Smooth muscle cell of the pulmonary artery (primary cell): ENCODE measurements around the gene OR13J1. TPM values are rescaled to one million over a fixed set of nuclear protein-coding genes. Genes with fewer than 3 reads are reported as not detected.

Experiments used
- total RNA-seq: library from RNA; depleted of rRNA; stranded (reverse); fragments of >200 nt; gene quantifications from 2 replicates; pipeline ENCODE4 v1.2.3, GENCODE V29; 2014

OR13J1 gene
- total RNA-seq = not detected in 2 replicates

DNA sequence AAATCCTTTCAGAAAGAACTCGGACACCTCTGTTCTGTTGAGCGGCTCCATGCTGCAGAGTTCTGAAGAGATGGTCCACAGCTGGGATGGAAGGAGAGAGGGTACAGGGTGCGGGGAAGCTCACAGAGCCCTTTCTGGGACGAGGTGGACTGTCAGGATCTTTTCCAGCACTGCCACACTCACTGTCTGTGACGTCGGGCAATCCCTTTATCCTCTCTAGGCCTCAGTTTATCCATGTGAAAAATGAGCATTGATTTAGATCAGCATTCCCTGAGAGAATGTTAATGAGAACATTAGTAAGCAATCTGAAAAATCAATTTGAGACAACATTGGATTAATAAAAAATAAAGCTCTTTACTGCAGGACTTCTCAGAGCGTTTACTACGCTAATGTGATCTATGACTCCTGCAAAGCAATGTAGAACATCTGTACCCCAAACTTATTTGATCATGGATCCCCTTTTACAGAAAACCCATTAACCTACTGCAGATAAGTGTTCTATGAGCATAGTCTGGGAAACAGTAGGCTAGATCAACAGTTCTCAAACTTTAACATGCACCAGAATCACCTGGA, at the start of gene OR13J1:
TSS of gene OR13J1 (minus strand) at position 51 of the 573 bp plus-strand sequence. CDS start at position 51, 0 bp downstream.

GRCh38 chr9:35909274-35909673, 39.1 kb upstream of the OR13J1 start, which contains the start of gene SPAAR:
TSS of gene SPAAR (plus strand) at chr9:35909490. CDS start at chr9:35910464, 974 bp downstream.

DNA sequence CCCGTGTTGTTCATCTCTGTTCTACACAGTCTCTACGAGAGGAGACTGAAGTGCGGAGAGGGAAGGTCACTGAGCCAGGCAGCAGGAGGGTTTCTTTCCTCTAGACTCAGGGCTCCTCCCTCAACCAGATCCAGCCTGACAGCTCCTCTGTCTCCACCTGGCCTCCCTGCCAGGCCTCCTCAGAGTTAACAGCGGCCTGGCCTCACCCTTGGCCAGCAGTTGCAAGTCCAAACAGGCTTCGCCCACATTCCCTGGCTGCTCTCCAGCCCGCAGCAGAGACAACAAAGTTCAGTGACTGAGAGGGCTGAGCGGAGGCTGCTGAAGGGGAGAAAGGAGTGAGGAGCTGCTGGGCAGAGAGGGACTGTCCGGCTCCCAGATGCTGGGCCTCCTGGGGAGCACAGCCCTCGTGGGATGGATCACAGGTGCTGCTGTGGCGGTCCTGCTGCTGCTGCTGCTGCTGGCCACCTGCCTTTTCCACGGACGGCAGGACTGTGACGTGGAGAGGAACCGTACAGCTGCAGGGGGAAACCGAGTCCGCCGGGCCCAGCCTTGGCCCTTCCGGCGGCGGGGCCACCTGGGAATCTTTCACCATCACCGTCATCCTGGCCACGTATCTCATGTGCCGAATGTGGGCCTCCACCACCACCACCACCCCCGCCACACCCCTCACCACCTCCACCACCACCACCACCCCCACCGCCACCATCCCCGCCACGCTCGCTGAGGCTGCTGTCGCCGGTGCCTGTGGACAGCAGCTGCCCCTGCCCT, 35.9 kb upstream of the OR13J1 start, which contains the start of gene HRCT1:
TSS of gene HRCT1 (plus strand) at position 291 of the 768 bp plus-strand sequence. CDS start at position 377, 86 bp downstream.

GRCh38 chr9:35829084-35829763, 41.0 kb downstream of the OR13J1 start, which contains the start of gene TMEM8B:
TSS of gene TMEM8B (plus strand) at chr9:35829228. CDS start at chr9:35829448, 220 bp downstream.

DNA sequence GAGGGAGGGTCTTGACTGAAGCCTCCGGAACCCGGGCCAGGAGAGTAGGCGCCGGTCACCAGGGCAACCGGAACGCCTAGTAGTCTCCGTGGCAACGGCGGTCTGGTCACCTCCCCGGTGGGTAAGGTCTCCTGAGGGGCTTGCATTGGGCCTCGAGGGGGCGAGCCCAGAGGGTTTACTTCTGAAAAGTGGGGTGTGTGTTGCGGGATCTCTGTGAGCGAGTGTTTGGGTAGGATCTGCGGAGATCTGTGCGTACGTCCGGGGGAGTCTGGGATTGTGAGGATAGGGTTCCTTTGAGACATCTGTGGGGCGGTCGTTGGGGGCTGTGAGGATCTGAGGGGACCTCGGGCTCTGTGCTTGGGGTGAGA, 41.5 kb downstream of the OR13J1 start, which contains the start of gene FAM221B:
TSS of gene FAM221B (minus strand) at position 17 of the 368 bp plus-strand sequence. CDS start 2,571 bp downstream, outside the sequence.

Other genes with a start within 250 kb of the OR13J1 start
- gene SIT1, start 219.5 kb downstream of the OR13J1 start, total RNA-seq = 0.07 TPM in 1 of 2 replicates, not detected in the other
- 20,891 and 22,749 TPM in 2 replicates for gene RMRP, start 212.4 kb downstream of the OR13J1 start, total RNA-seq
- gene CCDC107, start 212.1 kb downstream of the OR13J1 start, total RNA-seq = 15.1 and 17.9 TPM in 2 replicates
- 0.26 and 0.83 TPM in 2 replicates for gene ARHGEF39, start 205.2 kb downstream of the OR13J1 start, total RNA-seq
- 10.0 and 181 TPM in 2 replicates for gene CA9, start 196.5 kb downstream of the OR13J1 start, total RNA-seq
- gene TPM2, start 180.5 kb downstream of the OR13J1 start, total RNA-seq = 511 and 885 TPM in 2 replicates
- gene TLN1, start 138.2 kb downstream of the OR13J1 start, total RNA-seq = 616 and 792 TPM in 2 replicates
- 62.6 and 72.7 TPM in 2 replicates for gene CREB3, start 137.7 kb downstream of the OR13J1 start, total RNA-seq
- gene GBA2, start 121.2 kb downstream of the OR13J1 start, total RNA-seq = 24.0 and 30.9 TPM in 2 replicates
- gene RGP1, start 121.1 kb downstream of the OR13J1 start, total RNA-seq = 23.0 and 25.0 TPM in 2 replicates
- gene MSMP, start 116.1 kb downstream of the OR13J1 start, total RNA-seq = 0.43 TPM in 1 of 2 replicates, not detected in the other
- gene NPR2, start 78.8 kb downstream of the OR13J1 start, total RNA-seq = 43.6 and 53.1 TPM in 2 replicates
- gene SPAG8, start 58.1 kb downstream of the OR13J1 start, total RNA-seq = 0.91 and 1.3 TPM in 2 replicates
- gene HINT2, start 55.4 kb downstream of the OR13J1 start, total RNA-seq = 11.4 and 11.8 TPM in 2 replicates
- gene FAM221B, start 41.7 kb downstream of the OR13J1 start, total RNA-seq = not detected in 2 replicates
- gene TMEM8B, start 41.2 kb downstream of the OR13J1 start, total RNA-seq = 7.0 and 8.5 TPM in 2 replicates
- 0.39 and 0.59 TPM in 2 replicates for gene HRCT1, start 35.8 kb upstream of the OR13J1 start, total RNA-seq
- 0.13 and 0.26 TPM in 2 replicates for gene SPAAR, start 39.1 kb upstream of the OR13J1 start, total RNA-seq
- gene OR2S2, start 87.8 kb upstream of the OR13J1 start, total RNA-seq = not detected in 2 replicates
- gene RECK, start 166.5 kb upstream of the OR13J1 start, total RNA-seq = 39.0 and 75.2 TPM in 2 replicates